Right lobe of liver (tissue), 4 donors: Measurements from ENCODE around the gene ATP13A3.

Experiments used
- POLR2A ChIP-seq: fragments of 450-650 bp; IDR thresholded peaks from one replicate; pipeline ENCODE4 v1.6.1; 2017; ENCODE audit warnings: antibody characterized with exemption, mild to moderate bottlenecking
- TF ChIP-seq, protein P1 (sequence below), 4 donors: fragments of 200-600 bp in 3 of 4; fragments of 450-650 bp in 1 of 4; IDR thresholded peaks; one replicate each; pipeline versions ENCODE4 v1.5.1 to v1.8.0; 2016 to 2022; ENCODE audit warnings: antibody characterized with exemption in 4 of 4, mild to moderate bottlenecking in 2 of 4
- donor health status: DM: no; HTN: no; CAD: no.
- donor health status: DM: no; HTN: no; CAD: no.
- donor health status: DM: no; HTN: yes; CAD: no.

- TF ChIP-seq, protein P1, sequence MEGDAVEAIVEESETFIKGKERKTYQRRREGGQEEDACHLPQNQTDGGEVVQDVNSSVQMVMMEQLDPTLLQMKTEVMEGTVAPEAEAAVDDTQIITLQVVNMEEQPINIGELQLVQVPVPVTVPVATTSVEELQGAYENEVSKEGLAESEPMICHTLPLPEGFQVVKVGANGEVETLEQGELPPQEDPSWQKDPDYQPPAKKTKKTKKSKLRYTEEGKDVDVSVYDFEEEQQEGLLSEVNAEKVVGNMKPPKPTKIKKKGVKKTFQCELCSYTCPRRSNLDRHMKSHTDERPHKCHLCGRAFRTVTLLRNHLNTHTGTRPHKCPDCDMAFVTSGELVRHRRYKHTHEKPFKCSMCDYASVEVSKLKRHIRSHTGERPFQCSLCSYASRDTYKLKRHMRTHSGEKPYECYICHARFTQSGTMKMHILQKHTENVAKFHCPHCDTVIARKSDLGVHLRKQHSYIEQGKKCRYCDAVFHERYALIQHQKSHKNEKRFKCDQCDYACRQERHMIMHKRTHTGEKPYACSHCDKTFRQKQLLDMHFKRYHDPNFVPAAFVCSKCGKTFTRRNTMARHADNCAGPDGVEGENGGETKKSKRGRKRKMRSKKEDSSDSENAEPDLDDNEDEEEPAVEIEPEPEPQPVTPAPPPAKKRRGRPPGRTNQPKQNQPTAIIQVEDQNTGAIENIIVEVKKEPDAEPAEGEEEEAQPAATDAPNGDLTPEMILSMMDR (IDR thresholded peaks at IDR 0.05), result no peak
- TF ChIP-seq POLR2A, result no peak
Measured at GRCh38 chr3:194373899-194374298, 112.9 kb downstream of the ATP13A3 start.
